ENCODE data around the gene TOX2. TPM values are rescaled to one million over a fixed set of nuclear protein-coding genes. Genes with fewer than 3 reads are reported as not detected.
A peak's percentile ranks its signal among the peaks of the same experiment; 100 is the strongest.

The TOX2 gene
- total RNA-seq, 1 donor from 2014 or later = not detected

DNA sequence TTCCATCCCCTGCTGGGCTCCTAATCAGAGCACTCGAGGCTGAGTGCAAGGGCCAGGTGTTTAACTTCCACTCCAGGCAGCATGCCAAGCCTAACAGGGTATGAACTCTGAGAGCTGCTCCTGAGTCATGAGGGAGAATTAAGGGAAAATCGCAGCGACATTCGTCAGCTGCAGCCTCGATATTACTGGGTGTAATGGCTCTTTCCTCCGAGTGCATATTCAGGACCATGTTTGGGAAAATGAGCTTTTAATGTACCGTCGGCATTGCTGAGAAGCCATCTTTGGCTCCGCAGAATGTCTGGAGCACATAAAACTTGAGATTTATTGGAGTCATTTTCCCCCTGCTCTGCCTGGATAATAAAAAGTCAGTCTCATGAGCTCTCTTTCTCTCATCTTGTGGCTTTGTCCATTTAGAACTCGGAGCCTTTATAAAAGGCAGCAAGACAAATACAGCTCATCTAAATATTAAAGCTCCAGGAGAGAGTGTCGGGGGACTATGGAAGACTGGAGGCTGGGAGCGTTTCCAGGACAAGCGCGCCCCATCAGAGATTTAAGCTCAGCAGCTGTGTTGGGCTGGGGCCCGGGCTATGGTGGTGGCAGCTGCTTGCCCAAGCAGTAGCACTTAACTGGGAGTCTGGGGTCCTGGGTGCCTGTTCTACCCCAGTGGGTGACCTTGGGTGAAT is 103.7 kb downstream of the TOX2 start:
- FAIRE-seq = no peak
- H3K4me3 ChIP-seq (ENCODE audit: low read depth, low read length) = no peak overlapping the region
- TF ChIP-seq, protein P1, sequence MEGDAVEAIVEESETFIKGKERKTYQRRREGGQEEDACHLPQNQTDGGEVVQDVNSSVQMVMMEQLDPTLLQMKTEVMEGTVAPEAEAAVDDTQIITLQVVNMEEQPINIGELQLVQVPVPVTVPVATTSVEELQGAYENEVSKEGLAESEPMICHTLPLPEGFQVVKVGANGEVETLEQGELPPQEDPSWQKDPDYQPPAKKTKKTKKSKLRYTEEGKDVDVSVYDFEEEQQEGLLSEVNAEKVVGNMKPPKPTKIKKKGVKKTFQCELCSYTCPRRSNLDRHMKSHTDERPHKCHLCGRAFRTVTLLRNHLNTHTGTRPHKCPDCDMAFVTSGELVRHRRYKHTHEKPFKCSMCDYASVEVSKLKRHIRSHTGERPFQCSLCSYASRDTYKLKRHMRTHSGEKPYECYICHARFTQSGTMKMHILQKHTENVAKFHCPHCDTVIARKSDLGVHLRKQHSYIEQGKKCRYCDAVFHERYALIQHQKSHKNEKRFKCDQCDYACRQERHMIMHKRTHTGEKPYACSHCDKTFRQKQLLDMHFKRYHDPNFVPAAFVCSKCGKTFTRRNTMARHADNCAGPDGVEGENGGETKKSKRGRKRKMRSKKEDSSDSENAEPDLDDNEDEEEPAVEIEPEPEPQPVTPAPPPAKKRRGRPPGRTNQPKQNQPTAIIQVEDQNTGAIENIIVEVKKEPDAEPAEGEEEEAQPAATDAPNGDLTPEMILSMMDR (IDR thresholded peaks at IDR 0.05; ENCODE audit: insufficient read depth, low read length, severe bottlenecking) = no peak
- peak; percentile 82 for DNase-seq (ENCODE audit: low read depth)
- no peaks in the 10 kb centered on the region for H3K27me3 ChIP-seq (ENCODE audit: control insufficient read depth, insufficient read depth, low read length)
- H3K36me3 ChIP-seq (ENCODE audit: control insufficient read depth, insufficient read depth, low read length) = no peaks in the 10 kb centered on the region

DNA sequence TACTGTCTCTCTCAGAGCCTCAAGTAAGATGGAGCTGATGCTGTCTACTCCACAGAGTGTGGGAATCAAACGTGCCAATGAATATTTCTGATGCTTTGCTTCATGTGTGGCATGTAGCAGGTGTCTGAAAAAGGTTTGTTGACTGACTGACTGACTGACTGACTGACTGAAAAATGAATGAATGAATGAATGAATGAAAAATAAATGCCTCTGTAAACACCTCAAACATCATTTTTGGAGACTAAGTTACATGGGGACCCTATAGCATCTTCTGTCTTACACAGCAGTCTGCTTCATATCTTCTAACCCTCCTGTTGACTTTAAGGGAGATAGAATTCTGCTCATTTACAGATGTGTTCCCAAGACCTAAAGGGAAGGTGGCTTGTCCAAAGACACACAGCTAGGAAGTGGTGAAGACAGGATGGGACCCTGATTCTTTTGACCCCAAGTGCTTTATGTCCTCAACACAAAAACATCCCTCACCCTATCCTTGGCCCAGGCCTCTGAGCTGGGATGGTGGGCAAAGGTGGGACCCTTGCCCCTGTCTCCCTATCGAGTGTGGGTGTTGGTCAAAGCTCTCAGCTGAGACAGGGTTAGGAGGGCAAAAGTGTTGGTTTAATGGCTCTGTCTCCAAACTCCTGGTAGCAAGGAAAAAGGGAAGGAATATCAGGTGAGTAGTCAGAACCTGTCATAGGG is 104.4 kb downstream of the TOX2 start:
- TF ChIP-seq, protein P1 (IDR thresholded peaks at IDR 0.05; ENCODE audit: insufficient read depth, low read length, severe bottlenecking) = no peak
- Histone ChIP-seq H3K36me3 (ENCODE audit: control insufficient read depth, insufficient read depth, low read length) (no peaks in the 10 kb centered on the region), H3K4me3 (ENCODE audit: low read depth, low read length) (no peak overlapping the region), H3K27me3 (ENCODE audit: control insufficient read depth, insufficient read depth, low read length) (no peaks in the 10 kb centered on the region)
- FAIRE-seq (no peak), DNase-seq (ENCODE audit: low read depth) (no peak)

GRCh38 chr20:44019638-44020335 is 105.1 kb downstream of the TOX2 start:
- H3K27me3 ChIP-seq (ENCODE audit: control insufficient read depth, insufficient read depth, low read length) = no peaks in the 10 kb centered on the region
- FAIRE-seq = no peak
- no peak for DNase-seq (ENCODE audit: low read depth)

DNA sequence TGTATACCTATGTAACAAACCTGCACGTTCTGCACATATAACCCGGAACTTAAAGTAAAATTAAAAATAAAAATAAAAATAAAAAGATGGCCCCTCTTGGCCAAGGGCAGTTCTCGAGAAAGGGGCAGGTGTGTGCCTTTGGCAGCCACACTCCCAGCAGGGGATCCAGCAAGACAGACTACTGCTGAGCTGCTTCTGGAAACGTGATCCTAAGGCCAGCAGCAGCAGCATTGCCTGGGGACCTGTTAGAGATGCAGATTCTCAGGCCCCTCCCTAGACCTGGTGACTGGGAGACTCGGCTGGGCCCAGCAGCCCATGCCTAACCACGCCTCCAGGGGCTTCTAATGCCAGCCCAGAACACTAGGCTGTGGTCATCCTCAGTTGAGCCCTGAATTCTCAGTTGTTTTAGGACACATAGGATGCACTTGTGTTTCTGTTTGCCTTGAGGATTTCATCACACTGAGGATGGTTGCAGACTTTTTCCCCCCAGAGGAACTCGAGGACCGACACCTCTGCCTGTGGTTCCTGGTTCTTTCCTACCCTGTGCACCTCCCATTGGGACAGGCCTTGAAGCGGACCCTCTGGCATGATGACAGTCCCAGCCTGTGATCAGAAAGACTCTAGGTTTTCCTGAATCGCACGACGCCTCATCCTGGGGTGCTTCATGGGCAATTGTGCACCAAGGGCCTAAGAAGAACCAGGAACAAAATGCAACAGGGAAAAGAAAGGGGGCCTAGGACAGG is 105.9 kb downstream of the TOX2 start:
- DNase-seq (ENCODE audit: low read depth) (no peak), FAIRE-seq (no peak)
- H3K27me3 ChIP-seq (ENCODE audit: control insufficient read depth, insufficient read depth, low read length) = no peaks in the 10 kb centered on the region
- TF ChIP-seq, protein P1 (IDR thresholded peaks at IDR 0.05; ENCODE audit: insufficient read depth, low read length, severe bottlenecking) = no peak
- no peaks in the 10 kb centered on the region for H3K36me3 ChIP-seq (ENCODE audit: control insufficient read depth, insufficient read depth, low read length)
- no peak overlapping the region for H3K4me3 ChIP-seq (ENCODE audit: low read depth, low read length)

More at GRCh38 chr20:44019638-44020335, 105.1 kb downstream of the TOX2 start:
- H3K36me3 ChIP-seq (ENCODE audit: control insufficient read depth, insufficient read depth, low read length) = no peaks in the 10 kb centered on the region
- no peak overlapping the region for H3K4me3 ChIP-seq (ENCODE audit: low read depth, low read length)
- TF ChIP-seq, protein P1 (IDR thresholded peaks at IDR 0.05; ENCODE audit: insufficient read depth, low read length, severe bottlenecking) = no peak

DNA sequence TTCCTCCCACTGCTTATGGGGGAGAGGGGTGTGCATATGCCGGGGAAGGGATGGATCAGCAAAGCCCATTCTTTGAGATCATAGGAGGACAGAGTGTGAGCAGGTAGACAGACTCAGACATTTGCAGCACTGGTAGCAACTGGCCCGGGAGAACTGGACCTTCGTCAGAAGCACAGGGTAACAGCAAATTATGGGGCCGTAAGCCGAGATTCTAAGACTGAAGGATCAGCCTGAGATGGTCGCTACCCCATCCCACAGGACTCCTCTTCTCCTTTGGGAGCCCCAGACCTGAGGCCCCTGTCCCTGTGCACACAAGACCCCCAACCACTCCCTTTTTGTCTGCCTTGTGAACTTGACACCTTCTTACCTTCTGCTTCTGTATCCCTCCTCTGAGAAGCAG is 106.5 kb downstream of the TOX2 start:
- DNase-seq (ENCODE audit: low read depth) (no peak), FAIRE-seq (no peak)
- H3K27me3 ChIP-seq (ENCODE audit: control insufficient read depth, insufficient read depth, low read length) = no peaks in the 10 kb centered on the region
- no peak overlapping the region for H3K4me3 ChIP-seq (ENCODE audit: low read depth, low read length)
- H3K36me3 ChIP-seq (ENCODE audit: control insufficient read depth, insufficient read depth, low read length) = no peaks in the 10 kb centered on the region
- TF ChIP-seq, protein P1 (IDR thresholded peaks at IDR 0.05; ENCODE audit: insufficient read depth, low read length, severe bottlenecking) = no peak

Measured in bronchial epithelial cell (primary cell).